Adipocyte (in vitro differentiated cells): ENCODE data around the gene TNFRSF9.
A peak's percentile ranks its signal among the peaks of the same experiment; 100 is the strongest.
"Not testable (repeated sequence)": the region's sequence is repeated elsewhere in the genome, so short reads cannot be mapped to it uniquely, and the experiment has no call there.

ENCODE experiments used
- DNase-seq: peaks from one replicate; pipeline ENCODE4 v3.0.0-alpha.2; 2015; ENCODE audit warnings: low read depth
- H3K27me3 ChIP-seq: replicated peaks from 2 replicates; pipeline ENCODE4 v1.7.0; 2013; ENCODE audit warnings: mild to moderate bottlenecking, low read length, moderate library complexity; ENCODE audit not compliant: control insufficient read depth, insufficient read depth
- H3K36me3 ChIP-seq: 2 replicates; pipeline ENCODE4 v1.7.0; 2013; ENCODE audit warnings: low read length, mild to moderate bottlenecking, moderate library complexity; ENCODE audit not compliant: control insufficient read depth, insufficient read depth, severe bottlenecking
- H3K4me1 ChIP-seq: 2 replicates; pipeline ENCODE4 v1.7.0; 2013; ENCODE audit warnings: mild to moderate bottlenecking, low read length, moderate library complexity; ENCODE audit not compliant: control insufficient read depth, insufficient read depth
- H3K4me3 ChIP-seq: 2 replicates; pipeline ENCODE4 v1.7.0; 2013; ENCODE audit warnings: mild to moderate bottlenecking, low read length, moderate library complexity
- H3K9ac ChIP-seq: 2 replicates; pipeline ENCODE4 v1.7.0; 2013; ENCODE audit warnings: mild to moderate bottlenecking, low read length, moderate library complexity
- H3K9me3 ChIP-seq: 2 replicates; pipeline ENCODE4 v1.7.0; 2013; ENCODE audit warnings: mild to moderate bottlenecking, low read length, moderate library complexity; ENCODE audit not compliant: control insufficient read depth

Gene TNFRSF9

GRCh38 chr1:7960867-7961215 is 20.2 kb upstream of the TNFRSF9 start:
- H3K4me1 ChIP-seq: peaks cover 21% of the 10 kb centered on the region
- H3K4me3 ChIP-seq: peak overlapping the region; percentile 99
- H3K27me3 ChIP-seq: no peaks in the 10 kb centered on the region
- peak overlapping the region; percentile 99 for H3K9ac ChIP-seq
- DNase-seq: no peak
- H3K9me3 ChIP-seq: no peaks in the 10 kb centered on the region
- peaks cover 28% of the 10 kb centered on the region for H3K36me3 ChIP-seq

- H3K9me3 ChIP-seq: no peaks in the 10 kb centered on the region
- peaks cover 22% of the 10 kb centered on the region for H3K36me3 ChIP-seq
- H3K4me3 ChIP-seq: peak overlapping the region; percentile 99
- peaks cover 21% of the 10 kb centered on the region for H3K4me1 ChIP-seq
- no peaks in the 10 kb centered on the region for H3K27me3 ChIP-seq
- H3K9ac ChIP-seq: peak overlapping the region; percentile 99
- no peak for DNase-seq
Observed at GRCh38 chr1:7960165-7960564, 19.5 kb upstream of the TNFRSF9 start.

- H3K9me3 ChIP-seq: no peaks in the 10 kb centered on the region
- H3K9ac ChIP-seq: no peak overlapping the region
- no peak overlapping the region for H3K4me3 ChIP-seq
- H3K36me3 ChIP-seq: no peaks in the 10 kb centered on the region
- H3K27me3 ChIP-seq: no peaks in the 10 kb centered on the region
- peak; percentile 42 for DNase-seq
- H3K4me1 ChIP-seq: peaks cover 11% of the 10 kb centered on the region
Observed at GRCh38 chr1:7956218-7957032, 15.8 kb upstream of the TNFRSF9 start.

GRCh38 chr1:7954683-7955082 is 14.0 kb upstream of the TNFRSF9 start:
- peak overlapping the region; percentile 89 for H3K9ac ChIP-seq
- H3K4me1 ChIP-seq: peaks cover 3% of the 10 kb centered on the region
- no peaks in the 10 kb centered on the region for H3K27me3 ChIP-seq
- no peaks in the 10 kb centered on the region for H3K9me3 ChIP-seq
- H3K36me3 ChIP-seq: no peaks in the 10 kb centered on the region
- no peak for DNase-seq
- peak overlapping the region; percentile 93 for H3K4me3 ChIP-seq

- Histone ChIP-seq H3K9me3 (no peaks in the 10 kb centered on the region), H3K4me1 (peaks cover 3% of the 10 kb centered on the region), H3K4me3 (peak overlapping the region; percentile 93), H3K36me3 (no peaks in the 10 kb centered on the region), H3K9ac (peak overlapping the region; percentile 89), H3K27me3 (no peaks in the 10 kb centered on the region)
- peak; percentile 21 for DNase-seq
Observed at GRCh38 chr1:7953850-7954609, 13.4 kb upstream of the TNFRSF9 start.

- not testable (repeated sequence) for DNase-seq, H3K9me3 ChIP-seq, H3K4me3 ChIP-seq, H3K36me3 ChIP-seq, H3K9ac ChIP-seq, H3K4me1 ChIP-seq, H3K27me3 ChIP-seq
Observed at GRCh38 chr1:7952791-7953190, 12.2 kb upstream of the TNFRSF9 start.

GRCh38 chr1:7948960-7949359 is 8.3 kb upstream of the TNFRSF9 start:
- Histone ChIP-seq H3K27me3 (no peaks in the 10 kb centered on the region), H3K36me3 (no peaks in the 10 kb centered on the region)

GRCh38 chr1:7943251-7943650 is 2.6 kb upstream of the TNFRSF9 start:
- Histone ChIP-seq H3K4me3 (no peak overlapping the region), H3K27me3 (peaks cover 12% of the 10 kb centered on the region), H3K4me1 (peaks cover 12% of the 10 kb centered on the region), H3K9me3 (no peaks in the 10 kb centered on the region), H3K9ac (no peak overlapping the region), H3K36me3 (no peaks in the 10 kb centered on the region)
- DNase-seq: no peak

More at GRCh38 chr1:7948960-7949359, 8.3 kb upstream of the TNFRSF9 start:
- H3K4me1 ChIP-seq: peaks cover 4% of the 10 kb centered on the region
- no peak overlapping the region for H3K9ac ChIP-seq
- DNase-seq: peak; percentile 51
- no peaks in the 10 kb centered on the region for H3K9me3 ChIP-seq
- no peak overlapping the region for H3K4me3 ChIP-seq

GRCh38 chr1:7942214-7942921 is 1.7 kb upstream of the TNFRSF9 start:
- Histone ChIP-seq H3K4me3 (peak overlapping the region; percentile 59), H3K36me3 (no peaks in the 10 kb centered on the region), H3K9ac (no peak overlapping the region), H3K27me3 (peaks cover 12% of the 10 kb centered on the region), H3K4me1 (peaks cover 12% of the 10 kb centered on the region), H3K9me3 (no peaks in the 10 kb centered on the region)
- DNase-seq: peak; percentile 65

- Histone ChIP-seq H3K36me3 (no peaks in the 10 kb centered on the region), H3K4me1 (peaks cover 12% of the 10 kb centered on the region), H3K9me3 (no peaks in the 10 kb centered on the region), H3K4me3 (no peak overlapping the region), H3K9ac (no peak overlapping the region), H3K27me3 (peaks cover 15% of the 10 kb centered on the region)
- no peak for DNase-seq
Observed at GRCh38 chr1:7941437-7941793, 776 bp upstream of the TNFRSF9 start.

GRCh38 chr1:7940034-7940433 is 605 bp downstream of the TNFRSF9 start:
- Histone ChIP-seq H3K9ac (no peak overlapping the region), H3K36me3 (no peaks in the 10 kb centered on the region), H3K4me3 (no peak overlapping the region), H3K27me3 (peaks cover 22% of the 10 kb centered on the region), H3K4me1 (peaks cover 12% of the 10 kb centered on the region), H3K9me3 (no peaks in the 10 kb centered on the region)
- no peak for DNase-seq
